ENCODE results near the gene SLC29A4.

- TF ChIP-seq CTCF (conservative IDR thresholded peaks at IDR 0.05; ENCODE audit: low read length) (no peak), EZH2phosphoT487 (IDR thresholded peaks at IDR 0.05; ENCODE audit: borderline replicate concordance, low read depth, low read length) (no peak)
Measured at GRCh38 chr7:5278766-5279165, 4.0 kb upstream of the SLC29A4 start.

Measured in OCI-LY7 (cell line).